Measurements from ENCODE around the gene ELP5.
"Not testable (repeated sequence)": the region's sequence is repeated elsewhere in the genome, so short reads cannot be mapped to it uniquely, and the experiment has no call there.

The ELP5 gene

GRCh38 chr17:7237266-7237760 is 14.7 kb upstream of the ELP5 start:
- DNase-seq = no peak

- DNase-seq = peak; percentile 65
Observed at GRCh38 chr17:7237761-7238419, 14.1 kb upstream of the ELP5 start.

- DNase-seq = no peak
Observed at GRCh38 chr17:7238420-7239090, 13.5 kb upstream of the ELP5 start.

GRCh38 chr17:7239091-7240027 is 12.7 kb upstream of the ELP5 start, which contains the start of gene PHF23:
Gene PHF23, minus strand, starts transcription at chr17:7239457. Its CDS starts 178 bp downstream, at chr17:7239279.
- peak; percentile 93 for DNase-seq

- DNase-seq = no peak
Observed at GRCh38 chr17:7240375-7240774, 11.6 kb upstream of the ELP5 start.

- DNase-seq = no peak
Observed at GRCh38 chr17:7241090-7241733, 10.8 kb upstream of the ELP5 start.

- DNase-seq = peak; percentile 91
Observed at GRCh38 chr17:7241783-7242716, 10.0 kb upstream of the ELP5 start, which contains the start of gene GABARAP. Gene GABARAP, minus strand, starts transcription at chr17:7242449. Its CDS starts 119 bp downstream, at chr17:7242330.

GRCh38 chr17:7242717-7243452 is 9.1 kb upstream of the ELP5 start:
- peak; percentile 91 for DNase-seq

GRCh38 chr17:7243453-7243729 is 8.6 kb upstream of the ELP5 start:
- no peak for DNase-seq

GRCh38 chr17:7243838-7244237 is 8.2 kb upstream of the ELP5 start:
- DNase-seq = not testable (repeated sequence)

- no peak for DNase-seq
Observed at GRCh38 chr17:7246779-7247178, 5.2 kb upstream of the ELP5 start.

GRCh38 chr17:7248796-7249195 is 3.2 kb upstream of the ELP5 start:
- no peak for DNase-seq

- DNase-seq = no peak
Observed at GRCh38 chr17:7249214-7249613, 2.8 kb upstream of the ELP5 start.

- no peak for DNase-seq
Observed at GRCh38 chr17:7249830-7250229, 2.2 kb upstream of the ELP5 start.

GRCh38 chr17:7250695-7251627 is 1.1 kb upstream of the ELP5 start:
- no peak for DNase-seq

- DNase-seq = peak; percentile 100
Observed at GRCh38 chr17:7251661-7252175, 297 bp upstream of the ELP5 start, which contains the start of gene CTDNEP1. Gene CTDNEP1, minus strand, starts transcription at chr17:7251734. Its CDS starts 438 bp downstream, at chr17:7251296.

- DNase-seq = no peak
Observed at GRCh38 chr17:7253082-7253481, 1.1 kb downstream of the ELP5 start.

GRCh38 chr17:7254511-7254910 is 2.5 kb downstream of the ELP5 start:
- DNase-seq = no peak

- no peak for DNase-seq
Observed at GRCh38 chr17:7256766-7257456, 4.9 kb downstream of the ELP5 start.
